Kidney (tissue), 14 donors: ENCODE data around the gene ZBTB43. TPM values are rescaled to one million over a fixed set of nuclear protein-coding genes. Genes with fewer than 3 reads are reported as not detected.
A peak's percentile ranks its signal among the peaks of the same experiment; 100 is the strongest.

ENCODE experiments used
- DNase-seq, 5 donors: peaks; one replicate each; pipeline ENCODE4 v3.0.0-alpha.2; 2013 to 2020
- FAIRE-seq: peaks from 2 replicates; lab custom pipeline; 2012; peaks lifted over from hg19 to GRCh38; lab: Jason Lieb, UNC
- H3K27ac ChIP-seq, 2 donors: one replicate each; pipeline ENCODE4 v1.7.0; 2013; ENCODE audit warnings: low read depth in 2 of 2, low read length in 2 of 2, inconsistent platforms in 1 of 2
- H3K27me3 ChIP-seq: one replicate; pipeline ENCODE4 v1.7.1; 2013; ENCODE audit warnings: low read length, inconsistent platforms; ENCODE audit not compliant: control insufficient read depth, insufficient read depth
- H3K36me3 ChIP-seq, 3 donors: one replicate each; pipeline versions ENCODE4 v1.7.0 to v1.7.1; 2013; ENCODE audit warnings: low read length in 3 of 3, control low read depth in 1 of 3, inconsistent platforms in 1 of 3; ENCODE audit not compliant: insufficient read depth in 3 of 3, control insufficient read depth in 2 of 3
- H3K4me1 ChIP-seq, 3 donors: one replicate each; pipeline versions ENCODE4 v1.7.0 to v1.7.1; 2013; ENCODE audit warnings: low read length in 3 of 3, inconsistent platforms in 1 of 3, low read depth in 1 of 3; ENCODE audit not compliant: control insufficient read depth in 2 of 3, insufficient read depth in 2 of 3
- H3K4me3 ChIP-seq, 3 donors: one replicate each; pipeline versions ENCODE4 v1.7.0 to v1.8.1; 2013; ENCODE audit warnings: low read length in 3 of 3, control low read depth in 1 of 3, inconsistent platforms in 1 of 3
- H3K9ac ChIP-seq, 3 donors: one replicate each; pipeline versions ENCODE4 v1.7.0 to v1.7.1; 2013; ENCODE audit warnings: low read length in 3 of 3, control low read depth in 1 of 3, inconsistent platforms in 1 of 3
- H3K9me3 ChIP-seq, 3 donors: one replicate each; pipeline versions ENCODE4 v1.7.0 to v1.7.1; 2013; ENCODE audit warnings: low read length in 3 of 3, control low read depth in 1 of 3, inconsistent platforms in 1 of 3; ENCODE audit not compliant: control insufficient read depth in 2 of 3, insufficient read depth in 1 of 3
- intact Hi-C: fragments of 100-400 bp; cut with DNase I; formaldehyde crosslinking; loops from one replicate; pipeline ENCODE4 v1.11.1; 2022
- polyA plus RNA-seq: library from polyadenylated mRNA; stranded (reverse); fragments of 350-450 nt; fragmentation: Illumina TruSeq; extraction: RNeasy Lipid Tissue Mini Kit (QIAGEN cat#74804); gene quantifications from one replicate; pipeline ENCODE4 v1.2.3, GENCODE V29; 2014; ENCODE audit warnings: low read depth, low replicate concordance; ENCODE audit not compliant: insufficient read depth
- total RNA-seq: library from RNA; stranded (reverse); fragmentation: NEBNext Ultra II Directional; extraction: Animal tissue kit (Norgen Biotek cat#: 25700); gene quantifications from one replicate; pipeline ENCODE4 v1.2.1, GENCODE V29; 2021
- TF ChIP-seq, protein P1 (sequence below): IDR thresholded peaks from 3 replicates; pipeline ENCODE4 v1.5.1; 2012; ENCODE audit warnings: mild to moderate bottlenecking, moderate library complexity, borderline replicate concordance; ENCODE audit not compliant: insufficient read depth; ENCODE audit errors: extremely low read depth
- donor health status: control.
- donor health status: control.
- donor health status: control.
- donor health status: control.
- donor health status: control.
- donor health status: DM: yes; HTN: yes; CAD: no.
- donor health status: Normal renal cell carcinoma (clear cell type).

ZBTB43 gene
- total and polyA plus RNA-seq, 2 donors from 2014 or later = 6.6 to 18.8 TPM

DNA sequence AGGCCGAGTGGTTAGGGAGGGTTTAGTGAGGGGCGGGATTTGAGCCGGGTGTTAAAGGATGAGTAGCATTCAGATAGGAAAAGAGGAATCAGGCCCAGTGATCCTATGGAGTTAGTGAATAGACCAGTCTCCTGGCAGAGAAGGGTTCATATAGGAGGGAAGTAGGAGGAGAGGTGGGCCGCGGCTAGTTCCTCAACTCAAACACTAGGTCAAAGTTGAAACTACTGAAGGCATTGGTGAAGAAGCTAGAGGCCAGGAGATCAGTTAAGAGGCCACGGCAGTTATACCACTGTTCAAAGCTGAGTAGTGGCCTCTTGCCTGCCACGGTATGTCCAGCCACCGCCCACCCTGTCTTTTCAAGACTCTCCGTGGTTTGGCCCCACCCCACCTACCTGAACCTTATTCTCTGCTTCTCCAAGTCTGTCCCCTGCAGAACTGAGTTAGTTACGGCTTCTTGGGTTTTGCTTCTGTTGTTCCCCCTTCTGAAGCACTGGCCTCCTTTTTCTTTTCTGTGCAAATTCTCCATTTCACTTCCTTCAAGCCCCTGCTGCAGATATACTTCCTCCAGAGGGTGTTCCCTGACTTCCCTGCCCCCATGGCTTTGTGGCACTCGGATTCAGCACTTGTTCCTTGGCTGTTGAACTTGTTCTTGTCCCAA lies 57.4 kb downstream of the ZBTB43 start:
- peak overlapping the region in 1 of 3 donors; percentile 80 for H3K9ac ChIP-seq
- no peaks in the 10 kb centered on the region for H3K9me3 ChIP-seq
- H3K4me1 ChIP-seq = peaks cover 0 to 16% (median 4%) of the 10 kb centered on the region in 3 donors
- FAIRE-seq = no peak
- H3K27ac ChIP-seq = peak overlapping the region in 1 of 2 donors; percentile 40
- peak overlapping the region; percentile 1 to 83 (median 11) for H3K4me3 ChIP-seq
- DNase-seq = peak in 1 of 5 donors; percentile 21
- peaks cover 0 to 5% (median 4%) of the 10 kb centered on the region in 3 donors for H3K36me3 ChIP-seq
- TF ChIP-seq, protein P1, sequence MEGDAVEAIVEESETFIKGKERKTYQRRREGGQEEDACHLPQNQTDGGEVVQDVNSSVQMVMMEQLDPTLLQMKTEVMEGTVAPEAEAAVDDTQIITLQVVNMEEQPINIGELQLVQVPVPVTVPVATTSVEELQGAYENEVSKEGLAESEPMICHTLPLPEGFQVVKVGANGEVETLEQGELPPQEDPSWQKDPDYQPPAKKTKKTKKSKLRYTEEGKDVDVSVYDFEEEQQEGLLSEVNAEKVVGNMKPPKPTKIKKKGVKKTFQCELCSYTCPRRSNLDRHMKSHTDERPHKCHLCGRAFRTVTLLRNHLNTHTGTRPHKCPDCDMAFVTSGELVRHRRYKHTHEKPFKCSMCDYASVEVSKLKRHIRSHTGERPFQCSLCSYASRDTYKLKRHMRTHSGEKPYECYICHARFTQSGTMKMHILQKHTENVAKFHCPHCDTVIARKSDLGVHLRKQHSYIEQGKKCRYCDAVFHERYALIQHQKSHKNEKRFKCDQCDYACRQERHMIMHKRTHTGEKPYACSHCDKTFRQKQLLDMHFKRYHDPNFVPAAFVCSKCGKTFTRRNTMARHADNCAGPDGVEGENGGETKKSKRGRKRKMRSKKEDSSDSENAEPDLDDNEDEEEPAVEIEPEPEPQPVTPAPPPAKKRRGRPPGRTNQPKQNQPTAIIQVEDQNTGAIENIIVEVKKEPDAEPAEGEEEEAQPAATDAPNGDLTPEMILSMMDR = no peak
- intact Hi-C loops = no loop called here
- no peaks in the 10 kb centered on the region for H3K27me3 ChIP-seq

DNA sequence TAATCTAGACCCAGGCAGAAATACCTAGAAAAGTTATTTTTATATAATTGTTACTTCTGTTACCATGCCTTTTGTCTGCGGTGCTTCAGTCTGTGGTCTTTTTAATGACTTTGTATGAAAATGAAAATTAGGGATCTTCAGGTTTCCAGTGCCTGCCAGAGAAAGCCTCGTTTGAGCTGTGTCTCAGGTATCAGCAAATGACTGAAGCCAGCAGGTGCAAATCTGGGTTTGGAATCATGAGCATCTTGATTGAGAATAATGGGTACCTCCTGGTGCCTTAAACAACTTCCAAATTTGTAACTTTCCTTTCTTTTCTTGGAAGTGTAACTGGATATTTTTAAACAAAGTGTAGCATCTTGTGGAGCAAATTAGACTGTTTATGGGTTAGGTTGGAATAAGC lies 59.9 kb downstream of the ZBTB43 start:
- intact Hi-C loops = no loop called here
- no peak for DNase-seq
- Histone ChIP-seq H3K4me1 (peaks cover 0 to 16% (median 4%) of the 10 kb centered on the region in 3 donors), H3K9me3 (no peaks in the 10 kb centered on the region), H3K36me3 (peaks cover 0 to 11% (median 4%) of the 10 kb centered on the region in 3 donors), H3K27ac (no peak overlapping the region), H3K9ac (no peak overlapping the region), H3K27me3 (no peaks in the 10 kb centered on the region), H3K4me3 (no peak overlapping the region)
- FAIRE-seq = no peak
- TF ChIP-seq, protein P1 = no peak

DNA sequence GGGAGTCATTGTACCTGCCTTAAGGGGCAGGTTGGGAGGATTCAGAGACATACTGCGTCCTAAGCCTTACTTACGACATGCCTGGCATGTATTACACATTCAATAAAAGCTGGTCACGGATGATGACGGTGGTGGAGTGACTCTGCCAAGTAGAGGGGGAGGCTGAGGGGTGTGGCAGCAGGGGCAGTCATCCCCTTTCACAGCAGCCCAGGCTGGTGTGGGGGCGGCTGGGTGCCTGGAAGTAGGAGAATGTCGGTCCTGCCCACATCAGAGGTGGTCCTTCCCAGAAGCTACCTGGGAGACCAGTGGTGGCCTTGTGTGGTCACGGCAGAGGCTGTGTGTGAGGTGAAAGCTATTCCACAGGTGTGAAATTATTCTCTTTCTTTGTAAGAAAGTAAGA lies 64.5 kb downstream of the ZBTB43 start:
- FAIRE-seq (no peak), DNase-seq (no peak)
- Histone ChIP-seq H3K27ac (no peak overlapping the region), H3K36me3 (peaks cover 0 to 11% (median 4%) of the 10 kb centered on the region in 3 donors), H3K9ac (no peak overlapping the region), H3K4me1 (no peaks in the 10 kb centered on the region), H3K4me3 (no peak overlapping the region), H3K9me3 (no peaks in the 10 kb centered on the region), H3K27me3 (no peaks in the 10 kb centered on the region)
- TF ChIP-seq, protein P1 = no peak
- intact Hi-C loops = no loop called here

DNA sequence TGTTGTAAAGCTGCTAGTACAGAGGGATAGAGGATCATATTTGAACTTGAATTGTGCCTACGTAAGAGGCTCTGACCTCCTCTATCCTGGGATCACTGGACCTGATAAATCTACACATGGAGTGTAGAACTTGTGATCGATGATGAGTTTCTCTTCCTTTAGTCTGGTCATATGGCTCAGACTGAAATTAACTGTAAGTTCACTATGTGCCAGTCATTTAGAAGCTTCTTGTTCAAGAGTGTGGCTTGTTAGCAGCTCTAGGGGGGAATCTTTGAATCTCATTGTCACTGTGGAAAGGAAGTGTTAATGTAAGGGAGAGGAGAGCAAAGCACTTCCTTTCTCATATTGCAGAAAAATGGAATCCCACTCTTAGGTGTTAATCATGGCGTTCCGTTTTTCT lies 67.7 kb downstream of the ZBTB43 start:
- Histone ChIP-seq H3K4me1 (peaks cover 0 to 3% (median 0%) of the 10 kb centered on the region in 3 donors), H3K4me3 (no peak overlapping the region), H3K27ac (no peak overlapping the region), H3K9me3 (no peaks in the 10 kb centered on the region), H3K36me3 (peaks cover 0 to 7% (median 0%) of the 10 kb centered on the region in 3 donors), H3K9ac (no peak overlapping the region), H3K27me3 (no peaks in the 10 kb centered on the region)
- intact Hi-C loops = no loop called here
- DNase-seq (no peak), FAIRE-seq (no peak)
- TF ChIP-seq, protein P1 = no peak
